Tibial nerve (tissue), 3 donors: Measurements from ENCODE around the gene MYRIP.

Experiments
- CTCF ChIP-seq, 5 experiments: fragments of 200-600 bp in 3 of 5; fragments of 450-650 bp in 2 of 5; sonication (generic) in 3 of 5; IDR thresholded peaks; one replicate each; pipeline ENCODE4 v1.5.1; 2016 to 2019; ENCODE audit warnings: antibody characterized with exemption in 5 of 5, mild to moderate bottlenecking in 3 of 5, moderate library complexity in 2 of 5
- POLR2A ChIP-seq, 2 donors: fragments of 450-650 bp; IDR thresholded peaks; one replicate each; pipeline ENCODE4 v1.6.1; 2017; ENCODE audit warnings: antibody characterized with exemption in 2 of 2, mild to moderate bottlenecking in 2 of 2, moderate library complexity in 2 of 2

GRCh38 chr3:39794880-39795279, 14.5 kb upstream of the MYRIP start:
- TF ChIP-seq CTCF (IDR thresholded peaks at IDR 0.05) (no peak), POLR2A (IDR thresholded peaks at IDR 0.05) (no peak)
